Raji (cell line): Measurements from ENCODE around the gene GALNT7.

ENCODE experiments used
- POLR2A ChIP-seq: IDR thresholded peaks from 2 replicates; pipeline ENCODE4 v1.6.1; 2011; ENCODE audit warnings: low read depth, low read length, control low read depth; ENCODE audit not compliant: insufficient read depth

Gene GALNT7

GRCh38 chr4:173208420-173208819, 39.8 kb downstream of the GALNT7 start:
- no peak for TF ChIP-seq POLR2A

DNA sequence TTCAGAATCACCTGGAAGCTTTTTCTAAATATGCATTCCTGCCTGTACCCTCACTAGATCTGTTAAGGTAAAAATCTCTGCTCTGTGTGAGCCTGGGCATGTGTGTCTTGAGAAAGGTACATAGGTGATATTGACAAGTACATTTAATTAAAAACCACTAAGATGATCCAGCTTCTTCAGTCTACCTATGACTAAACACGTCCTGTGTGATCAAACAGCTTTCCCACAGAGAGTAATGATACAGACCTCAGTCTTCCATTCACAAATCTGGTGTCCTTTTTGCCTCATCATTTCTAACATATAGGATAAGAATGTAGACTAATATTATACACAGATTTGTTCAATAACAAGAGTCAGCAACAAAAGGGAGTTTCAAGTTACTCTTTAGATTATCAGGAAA, 42.6 kb downstream of the GALNT7 start:
- no peak for TF ChIP-seq POLR2A

DNA sequence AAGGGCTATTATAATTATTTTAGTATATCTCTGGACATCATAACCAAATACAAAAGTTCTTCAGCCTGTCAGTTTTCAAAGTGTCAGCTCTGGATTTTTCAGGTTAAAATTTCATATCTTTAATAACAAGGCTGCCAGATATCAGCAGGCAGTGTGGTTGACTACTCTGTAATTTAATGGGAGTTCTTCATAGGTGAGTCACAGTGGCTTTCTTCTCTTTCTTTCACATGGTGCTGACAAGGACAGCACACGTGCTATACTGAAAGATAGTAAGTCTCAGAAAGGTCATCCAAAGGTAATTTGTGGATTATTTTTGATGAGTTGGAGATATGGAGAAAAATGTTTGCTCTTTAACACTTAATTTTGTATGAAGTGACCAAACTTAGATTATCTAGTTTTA, 43.2 kb downstream of the GALNT7 start:
- no peak for TF ChIP-seq POLR2A

DNA sequence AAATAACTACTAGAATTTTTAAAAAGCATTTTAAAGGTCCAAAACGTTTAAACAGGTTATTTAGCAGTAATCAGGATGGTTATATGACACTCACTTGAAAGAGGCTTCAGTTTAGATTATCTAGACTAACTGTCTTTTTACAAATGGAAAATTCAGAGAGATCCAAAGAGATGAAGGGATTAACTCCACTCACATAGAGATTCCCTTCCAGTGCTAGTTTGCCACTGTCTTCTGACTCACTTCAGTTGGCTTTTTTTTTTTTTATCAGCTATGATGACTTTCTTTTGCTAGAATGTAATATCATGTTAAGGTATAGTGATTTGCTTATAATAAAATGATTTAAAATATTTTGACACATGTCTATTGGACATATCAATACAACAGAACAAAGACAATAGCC, 43.8 kb downstream of the GALNT7 start:
- no peak for TF ChIP-seq POLR2A

DNA sequence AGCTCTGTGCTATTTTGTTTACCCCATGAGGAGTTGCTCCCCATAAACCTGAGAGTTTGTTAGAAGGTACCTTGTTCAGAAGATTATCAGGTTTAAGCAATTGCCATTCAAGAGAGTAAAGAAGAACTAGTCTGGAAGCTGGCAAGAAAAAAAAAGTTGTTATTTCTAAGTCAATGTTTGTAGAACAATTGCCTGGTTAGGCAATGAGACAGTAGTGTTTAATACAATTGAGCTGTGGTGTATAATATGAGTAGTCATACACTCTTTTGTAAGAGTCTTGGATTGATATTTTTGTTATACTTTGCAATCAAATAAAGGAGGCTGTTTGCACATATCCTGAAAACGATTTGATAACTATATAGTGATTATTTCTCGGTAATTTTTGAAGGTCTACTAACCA, 44.7 kb downstream of the GALNT7 start:
- no peak for TF ChIP-seq POLR2A

GRCh38 chr4:173214231-173214630, 45.6 kb downstream of the GALNT7 start:
- TF ChIP-seq POLR2A: no peak

DNA sequence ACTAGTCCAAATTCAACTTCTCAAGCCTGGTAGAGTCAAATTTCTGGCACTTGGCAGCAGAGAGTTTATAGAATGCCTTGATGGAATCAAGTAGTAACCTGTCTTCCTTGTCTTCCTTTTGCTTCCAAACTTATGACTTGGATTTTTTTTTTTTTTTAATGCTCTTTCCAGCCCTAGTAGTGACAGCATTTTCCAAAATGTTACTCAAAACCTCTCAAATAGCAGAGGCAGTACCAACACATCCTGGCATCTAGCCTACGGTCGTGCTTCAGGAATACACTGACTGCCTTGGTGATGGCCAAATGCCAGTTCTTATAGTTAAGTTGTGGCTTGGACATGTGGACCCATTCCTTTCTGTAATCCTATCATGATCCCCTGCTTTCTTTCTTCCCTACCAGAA, 46.0 kb downstream of the GALNT7 start:
- TF ChIP-seq POLR2A: no peak

- TF ChIP-seq POLR2A: no peak
Observed at GRCh38 chr4:173217075-173217474, 48.5 kb downstream of the GALNT7 start.

DNA sequence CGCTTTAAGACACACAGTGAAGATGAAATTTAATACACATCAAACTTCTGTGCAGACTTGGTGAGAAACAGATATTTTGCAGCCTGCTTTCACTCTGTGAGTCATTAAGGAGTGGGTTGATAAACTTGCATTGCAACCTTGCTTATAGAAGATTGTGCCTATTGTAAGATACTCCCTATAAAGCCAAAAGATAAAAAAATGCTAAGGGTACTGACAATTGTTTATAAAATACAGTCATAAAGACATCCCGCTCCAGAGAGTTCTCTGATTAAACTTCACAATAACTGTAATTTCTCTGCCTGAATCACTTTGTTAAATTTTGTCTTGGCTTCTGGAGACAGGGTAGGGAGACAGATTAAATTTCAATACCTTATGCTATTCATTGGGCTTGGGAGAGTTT, 49.1 kb downstream of the GALNT7 start:
- no peak for TF ChIP-seq POLR2A

DNA sequence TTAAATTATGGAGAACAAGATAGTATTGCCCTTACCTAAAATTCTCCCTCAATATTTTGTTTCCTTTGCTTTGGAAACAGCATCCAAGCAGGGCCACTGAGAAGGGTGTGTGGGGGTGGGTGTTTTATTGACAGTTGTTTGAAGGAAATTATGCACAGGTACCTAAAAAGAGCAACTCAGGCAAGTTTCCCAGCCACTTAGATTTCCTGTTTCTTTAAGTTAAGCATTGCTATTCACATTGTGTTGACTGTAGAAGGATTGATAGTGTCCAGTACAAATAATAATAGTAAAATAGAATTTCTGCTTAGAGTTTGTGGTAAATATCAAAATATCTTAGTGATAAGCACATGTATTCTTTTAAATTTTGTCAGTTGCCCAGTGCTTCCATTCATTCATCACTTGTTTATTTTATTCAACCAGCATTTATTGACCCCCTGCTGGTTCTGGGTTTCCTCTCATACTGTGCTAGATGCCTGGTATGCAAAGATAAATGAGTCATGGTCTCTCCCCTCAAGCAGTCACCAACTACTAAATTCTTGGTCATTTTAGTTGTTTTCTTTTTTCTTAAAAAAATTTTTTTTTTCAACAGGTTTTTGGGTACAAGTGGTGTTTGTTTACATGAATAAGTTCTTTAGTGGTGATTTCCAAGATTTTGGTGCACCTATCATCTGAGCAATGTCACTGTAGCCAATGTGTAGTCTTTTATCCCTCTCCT, 50.0 kb downstream of the GALNT7 start:
- TF ChIP-seq POLR2A: no peak

DNA sequence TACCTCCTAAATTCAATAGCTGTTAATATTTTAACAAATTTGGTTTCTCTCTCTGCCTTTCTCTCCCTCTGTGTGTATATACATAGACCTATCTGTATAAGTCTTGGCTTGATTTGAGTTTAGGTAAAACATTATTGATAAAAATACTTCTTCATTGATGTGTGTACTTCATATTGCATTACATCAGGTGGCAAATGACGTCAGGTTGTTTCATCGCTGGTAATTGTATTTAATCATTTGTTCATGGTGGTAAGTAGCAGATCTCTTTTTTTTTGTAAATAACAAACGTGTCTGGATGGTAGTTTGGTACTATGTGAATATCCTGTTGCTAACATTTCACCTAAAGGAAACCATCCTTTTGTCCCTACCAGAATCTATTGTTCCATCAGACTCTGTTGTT, 55.1 kb downstream of the GALNT7 start:
- TF ChIP-seq POLR2A: no peak

DNA sequence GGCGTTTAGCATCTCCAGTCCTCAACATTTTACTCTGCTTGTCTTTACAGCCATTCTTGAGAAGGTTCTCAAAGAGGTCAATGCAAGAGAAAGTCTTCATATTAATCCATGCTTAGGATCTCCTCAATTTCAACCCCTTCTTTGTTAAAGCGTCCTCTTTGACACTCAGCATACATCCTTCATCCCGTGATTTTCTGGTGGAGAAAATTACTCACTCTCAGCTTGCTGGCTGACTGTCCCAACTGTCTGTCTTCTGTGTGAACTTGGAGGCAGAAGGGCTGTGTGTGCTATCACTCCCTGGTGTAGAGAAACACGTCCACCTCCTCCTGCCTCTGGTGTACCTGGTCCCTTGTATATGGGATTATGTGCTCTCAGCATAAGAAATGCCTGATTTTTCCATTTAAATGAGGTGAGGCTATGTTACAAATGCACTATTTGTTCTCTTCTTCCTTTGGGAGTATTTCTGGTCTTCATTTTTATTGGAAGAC, 57.8 kb downstream of the GALNT7 start:
- TF ChIP-seq POLR2A: no peak

DNA sequence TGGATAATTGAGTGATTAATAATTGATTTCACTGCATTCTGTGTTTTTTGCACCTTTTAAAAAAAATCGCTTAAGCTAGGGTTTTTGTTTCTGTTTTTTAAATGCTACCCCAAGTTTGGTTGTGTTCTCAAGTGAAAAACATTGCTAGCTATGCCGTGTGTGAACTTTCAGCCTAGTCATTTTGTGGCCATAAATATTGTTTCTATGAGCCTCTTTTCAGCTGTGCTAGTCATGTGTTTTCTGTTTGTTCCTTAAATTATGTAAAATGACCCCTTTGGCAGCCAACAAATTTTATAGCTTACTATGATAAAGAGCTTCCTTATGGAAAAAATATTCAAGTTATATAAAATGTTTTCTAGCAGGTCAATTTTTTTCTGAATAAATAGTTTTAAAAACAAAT, 59.1 kb downstream of the GALNT7 start:
- TF ChIP-seq POLR2A: no peak

DNA sequence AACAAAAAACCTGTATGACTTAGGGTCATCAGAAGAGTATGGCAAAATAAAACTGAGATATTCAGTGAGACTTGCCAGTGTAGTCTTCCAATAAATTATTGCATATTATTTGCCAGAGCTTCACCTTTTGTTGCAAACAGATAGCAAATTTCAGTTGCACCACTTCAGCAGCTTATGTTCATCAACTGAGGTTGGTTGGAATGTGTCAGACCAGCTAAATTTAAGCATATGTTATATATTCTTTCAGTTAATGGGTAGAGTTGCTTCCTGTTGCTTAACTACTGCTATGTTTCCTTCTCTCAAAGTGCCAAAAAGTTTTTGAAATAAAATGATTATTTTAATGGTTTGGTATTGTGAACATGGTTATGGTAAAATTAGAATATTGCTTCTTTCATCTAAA, 61.5 kb downstream of the GALNT7 start:
- no peak for TF ChIP-seq POLR2A

- no peak for TF ChIP-seq POLR2A
Observed at GRCh38 chr4:173231916-173232315, 63.3 kb downstream of the GALNT7 start.

- TF ChIP-seq POLR2A: no peak
Observed at GRCh38 chr4:173233857-173234256, 65.2 kb downstream of the GALNT7 start.

DNA sequence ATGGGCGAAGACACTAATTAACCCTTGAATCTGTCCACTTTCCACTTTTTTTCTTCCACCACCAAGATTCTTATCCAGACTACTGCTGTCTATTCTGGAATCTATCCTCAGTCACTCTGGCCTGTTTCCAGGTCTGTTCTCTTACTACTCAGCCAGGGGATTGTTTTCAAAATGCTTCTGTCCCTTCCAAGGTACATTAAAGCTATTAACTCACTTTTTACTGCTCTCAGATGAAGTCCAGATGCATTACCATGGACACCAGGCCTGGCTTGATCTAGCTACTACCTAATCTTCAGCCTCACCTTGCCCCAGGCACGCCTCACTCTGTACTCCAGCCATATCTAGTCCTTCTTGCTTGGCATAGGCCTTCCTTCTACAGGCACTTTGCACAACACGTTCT, 66.4 kb downstream of the GALNT7 start:
- no peak for TF ChIP-seq POLR2A

GRCh38 chr4:173236301-173236700, 67.7 kb downstream of the GALNT7 start:
- TF ChIP-seq POLR2A: no peak

- TF ChIP-seq POLR2A: no peak
Observed at GRCh38 chr4:173237152-173237551, 68.5 kb downstream of the GALNT7 start.
